ENCODE data around the gene PLBD2. TPM values are rescaled to one million over a fixed set of nuclear protein-coding genes. Genes with fewer than 3 reads are reported as not detected.
A peak's percentile ranks its signal among the peaks of the same experiment; 100 is the strongest.

PLBD2 gene
- total and polyA plus RNA-seq, 9 of the 15 experiments (the other 6 are each of a cell fraction or from before 2014, with no cell fraction given) = 2.4 to 37.4 (median 6.0) TPM

GRCh38 chr12:113416091-113416754 lies 57.8 kb downstream of the PLBD2 start (continued):
- TF ChIP-seq, protein P1, sequence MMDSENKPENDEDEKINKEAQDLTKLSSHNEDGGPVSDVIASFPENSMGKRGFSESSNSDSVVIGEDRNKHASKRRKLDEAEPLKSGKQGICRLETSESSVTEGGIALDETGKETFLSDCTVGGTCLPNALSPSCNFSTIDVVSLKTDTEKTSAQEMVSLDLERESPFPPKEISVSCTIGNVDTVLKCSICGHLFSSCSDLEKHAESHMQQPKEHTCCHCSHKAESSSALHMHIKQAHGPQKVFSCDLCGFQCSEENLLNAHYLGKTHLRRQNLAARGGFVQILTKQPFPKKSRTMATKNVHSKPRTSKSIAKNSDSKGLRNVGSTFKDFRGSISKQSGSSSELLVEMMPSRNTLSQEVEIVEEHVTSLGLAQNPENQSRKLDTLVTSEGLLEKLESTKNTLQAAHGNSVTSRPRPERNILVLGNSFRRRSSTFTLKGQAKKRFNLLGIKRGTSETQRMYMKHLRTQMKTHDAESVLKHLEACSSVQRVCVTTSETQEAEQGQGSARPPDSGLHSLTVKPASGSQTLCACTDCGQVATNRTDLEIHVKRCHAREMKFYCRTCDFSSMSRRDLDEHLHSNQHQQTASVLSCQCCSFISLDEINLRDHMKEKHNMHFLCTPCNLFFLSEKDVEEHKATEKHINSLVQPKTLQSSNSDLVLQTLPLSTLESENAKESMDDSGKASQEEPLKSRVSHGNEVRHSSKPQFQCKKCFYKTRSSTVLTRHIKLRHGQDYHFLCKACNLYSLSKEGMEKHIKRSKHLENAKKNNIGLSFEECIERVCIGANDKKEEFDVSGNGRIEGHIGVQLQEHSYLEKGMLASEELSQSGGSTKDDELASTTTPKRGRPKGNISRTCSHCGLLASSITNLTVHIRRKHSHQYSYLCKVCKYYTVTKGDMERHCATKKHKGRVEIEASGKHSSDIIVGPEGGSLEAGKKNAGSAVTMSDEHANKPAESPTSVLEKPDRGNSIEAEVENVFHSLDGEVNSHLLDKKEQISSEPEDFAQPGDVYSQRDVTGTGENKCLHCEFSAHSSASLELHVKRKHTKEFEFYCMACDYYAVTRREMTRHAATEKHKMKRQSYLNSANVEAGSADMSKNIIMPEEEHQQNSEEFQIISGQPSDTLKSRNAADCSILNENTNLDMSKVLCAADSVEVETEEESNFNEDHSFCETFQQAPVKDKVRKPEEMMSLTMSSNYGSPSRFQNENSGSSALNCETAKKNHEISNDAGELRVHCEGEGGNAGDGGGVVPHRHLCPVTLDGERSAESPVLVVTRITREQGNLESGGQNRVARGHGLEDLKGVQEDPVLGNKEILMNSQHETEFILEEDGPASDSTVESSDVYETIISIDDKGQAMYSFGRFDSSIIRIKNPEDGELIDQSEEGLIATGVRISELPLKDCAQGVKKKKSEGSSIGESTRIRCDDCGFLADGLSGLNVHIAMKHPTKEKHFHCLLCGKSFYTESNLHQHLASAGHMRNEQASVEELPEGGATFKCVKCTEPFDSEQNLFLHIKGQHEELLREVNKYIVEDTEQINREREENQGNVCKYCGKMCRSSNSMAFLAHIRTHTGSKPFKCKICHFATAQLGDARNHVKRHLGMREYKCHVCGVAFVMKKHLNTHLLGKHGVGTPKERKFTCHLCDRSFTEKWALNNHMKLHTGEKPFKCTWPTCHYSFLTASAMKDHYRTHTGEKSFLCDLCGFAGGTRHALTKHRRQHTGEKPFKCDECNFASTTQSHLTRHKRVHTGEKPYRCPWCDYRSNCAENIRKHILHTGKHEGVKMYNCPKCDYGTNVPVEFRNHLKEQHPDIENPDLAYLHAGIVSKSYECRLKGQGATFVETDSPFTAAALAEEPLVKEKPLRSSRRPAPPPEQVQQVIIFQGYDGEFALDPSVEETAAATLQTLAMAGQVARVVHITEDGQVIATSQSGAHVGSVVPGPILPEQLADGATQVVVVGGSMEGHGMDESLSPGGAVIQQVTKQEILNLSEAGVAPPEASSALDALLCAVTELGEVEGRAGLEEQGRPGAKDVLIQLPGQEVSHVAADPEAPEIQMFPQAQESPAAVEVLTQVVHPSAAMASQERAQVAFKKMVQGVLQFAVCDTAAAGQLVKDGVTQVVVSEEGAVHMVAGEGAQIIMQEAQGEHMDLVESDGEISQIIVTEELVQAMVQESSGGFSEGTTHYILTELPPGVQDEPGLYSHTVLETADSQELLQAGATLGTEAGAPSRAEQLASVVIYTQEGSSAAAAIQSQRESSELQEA (IDR thresholded peaks at IDR 0.05; ENCODE audit: low read depth) = no peak
- TF ChIP-seq MYC (IDR thresholded peaks at IDR 0.05; ENCODE audit: low read depth, low read length) (no peak), MYC (CRISPR knock-in tag; IDR thresholded peaks at IDR 0.05; ENCODE audit: borderline replicate concordance, low read depth) (no peak), ZNF583 (CRISPR knock-in tag; IDR thresholded peaks at IDR 0.05) (peak; percentile 64; the same call in 1 of the 2 replicates), MTA1 (IDR thresholded peaks at IDR 0.05; ENCODE audit: borderline replicate concordance) (peak; percentile 22; the same call in 1 of the 2 replicates), ZFPM2 (CRISPR knock-in tag; IDR thresholded peaks at IDR 0.05) (no peak), DACH1 (IDR thresholded peaks at IDR 0.05; ENCODE audit: partially characterized antibody) (no peak), HEY1 (CRISPR knock-in tag; IDR thresholded peaks at IDR 0.05; ENCODE audit: borderline replicate concordance) (no peak), ZNF3 (CRISPR knock-in tag; IDR thresholded peaks at IDR 0.05) (peak; percentile 76), PTBP1 (IDR thresholded peaks at IDR 0.05; ENCODE audit: low read depth, low read length) (no peak), ZNF586 (CRISPR knock-in tag; conservative IDR thresholded peaks at IDR 0.05) (no peak), SMARCA4 (IDR thresholded peaks at IDR 0.05) (peak; percentile 22; the same call in 1 of the 2 replicates), SIRT6 (IDR thresholded peaks at IDR 0.05; ENCODE audit: low read depth, low read length) (no peak), MLLT1 (IDR thresholded peaks at IDR 0.05) (peak in 1 of 2 experiments; percentile 88; a peak in 1 of 4 replicates), ZNF551 (CRISPR knock-in tag; IDR thresholded peaks at IDR 0.05) (no peak), RBM39 (optimal IDR thresholded peaks at IDR 0.05; ENCODE audit: low read depth, low read length) (no peak), PRMT5 (CRISPR knock-in tag; IDR thresholded peaks at IDR 0.05) (no peak), SFPQ (IDR thresholded peaks at IDR 0.05; ENCODE audit: low read depth, low read length) (no peak)

All from K562 (cell line).